HG03571 (cell line): ENCODE results near the gene TNFSF10.

ENCODE experiments used
- ATAC-seq: cut with Tn5 transposase; IDR thresholded peaks from one replicate; pipeline ENCODE4 v1.9.1; 2021; ENCODE audit not compliant: unreplicated experiment

TNFSF10 gene

GRCh38 chr3:172518929-172519640 is 4.1 kb downstream of the TNFSF10 start:
- ATAC-seq = no peak

GRCh38 chr3:172517859-172518466 is 5.3 kb downstream of the TNFSF10 start:
- ATAC-seq = no peak

GRCh38 chr3:172516318-172517214 is 6.7 kb downstream of the TNFSF10 start:
- ATAC-seq = no peak

- no peak for ATAC-seq
Measured at GRCh38 chr3:172515130-172515918, 7.9 kb downstream of the TNFSF10 start.

GRCh38 chr3:172514678-172515077 is 8.6 kb downstream of the TNFSF10 start:
- ATAC-seq = no peak

GRCh38 chr3:172513488-172513887 is 9.7 kb downstream of the TNFSF10 start:
- ATAC-seq = no peak

- peak; percentile 69 for ATAC-seq
Measured at GRCh38 chr3:172511783-172512762, 11.2 kb downstream of the TNFSF10 start.

GRCh38 chr3:172506094-172506493 is 17.1 kb downstream of the TNFSF10 start:
- ATAC-seq = no peak

- no peak for ATAC-seq
Measured at GRCh38 chr3:172501540-172501939, 21.7 kb downstream of the TNFSF10 start.

GRCh38 chr3:172490198-172490669 is 33.0 kb downstream of the TNFSF10 start:
- peak; percentile 75 for ATAC-seq

- no peak for ATAC-seq
Measured at GRCh38 chr3:172478116-172478515, 45.1 kb downstream of the TNFSF10 start.

- ATAC-seq = no peak
Measured at GRCh38 chr3:172476347-172476746, 46.9 kb downstream of the TNFSF10 start.

- no peak for ATAC-seq
Measured at GRCh38 chr3:172475703-172476102, 47.5 kb downstream of the TNFSF10 start.

- ATAC-seq = no peak
Measured at GRCh38 chr3:172471903-172472302, 51.3 kb downstream of the TNFSF10 start.

GRCh38 chr3:172470588-172470987 is 52.6 kb downstream of the TNFSF10 start:
- no peak for ATAC-seq

- ATAC-seq = no peak
Measured at GRCh38 chr3:172467170-172467824, 55.9 kb downstream of the TNFSF10 start.

- no peak for ATAC-seq
Measured at GRCh38 chr3:172466553-172467130, 56.6 kb downstream of the TNFSF10 start.

- no peak for ATAC-seq
Measured at GRCh38 chr3:172465281-172465680, 57.9 kb downstream of the TNFSF10 start.

GRCh38 chr3:172464306-172464705 is 58.9 kb downstream of the TNFSF10 start:
- no peak for ATAC-seq
